Left hindlimb (tissue), 1 donor: Measurements from ENCODE around the gene IQCF2.
"Not testable (repeated sequence)": the region's sequence is repeated elsewhere in the genome, so short reads cannot be mapped to it uniquely, and the experiment has no call there.

Source experiments
- DNase-seq: peaks from one replicate; pipeline ENCODE4 v3.0.0-alpha.2; 2018

Gene IQCF2

GRCh38 chr3:51879937-51880336 lies 18.5 kb downstream of the IQCF2 start:
- DNase-seq: no peak

- DNase-seq: no peak
These were observed 25.0 kb downstream of the IQCF2 start for GRCh38 chr3:51886447-51886846.

- DNase-seq: no peak
These were observed 26.2 kb downstream of the IQCF2 start for GRCh38 chr3:51887620-51888019.

GRCh38 chr3:51888463-51889105 lies 27.2 kb downstream of the IQCF2 start:
- DNase-seq: no peak

GRCh38 chr3:51891242-51892039 lies 30.0 kb downstream of the IQCF2 start:
- no peak for DNase-seq

GRCh38 chr3:51894391-51894790 lies 33.0 kb downstream of the IQCF2 start:
- no peak for DNase-seq

- no peak for DNase-seq
These were observed 33.5 kb downstream of the IQCF2 start for GRCh38 chr3:51894939-51895338.

GRCh38 chr3:51896607-51897305 lies 35.3 kb downstream of the IQCF2 start:
- DNase-seq: no peak

GRCh38 chr3:51897391-51897790 lies 36.0 kb downstream of the IQCF2 start:
- no peak for DNase-seq

- not testable (repeated sequence) for DNase-seq
These were observed 38.6 kb downstream of the IQCF2 start for GRCh38 chr3:51900043-51900442.

GRCh38 chr3:51902361-51902760 lies 40.9 kb downstream of the IQCF2 start:
- not testable (repeated sequence) for DNase-seq

- DNase-seq: no peak
These were observed 42.8 kb downstream of the IQCF2 start for GRCh38 chr3:51904034-51904823.

- DNase-seq: no peak
These were observed 46.6 kb downstream of the IQCF2 start for GRCh38 chr3:51908026-51908425.
